KMS-11 (cell line): ENCODE results near the gene CDC42BPB.

Experiments used
- H2AFZ ChIP-seq: fragments of 200-600 bp; sonication (generic); 2 replicates; pipeline ENCODE4 v1.6.1; 2016; ENCODE audit warnings: antibody characterized with exemption, mixed run types, low read depth
- H3K27ac ChIP-seq: fragments of 200-600 bp; sonication (generic); 2 replicates; pipeline ENCODE4 v1.6.1; 2016; ENCODE audit warnings: mild to moderate bottlenecking, mixed run types
- H3K27me3 ChIP-seq: fragments of 200-600 bp; sonication (generic); 2 replicates; pipeline ENCODE4 v1.6.1; 2017; ENCODE audit warnings: mild to moderate bottlenecking, low read depth, mixed run types, moderate library complexity; ENCODE audit not compliant: insufficient read depth
- H3K36me3 ChIP-seq: fragments of 200-600 bp; sonication (generic); 2 replicates; pipeline ENCODE4 v1.6.1; 2017; ENCODE audit warnings: mild to moderate bottlenecking, mixed run types; ENCODE audit not compliant: insufficient read depth
- H3K4me1 ChIP-seq: fragments of 200-600 bp; sonication (generic); 2 replicates; pipeline ENCODE4 v1.6.1; 2016; ENCODE audit warnings: mild to moderate bottlenecking, low read depth, mixed run types; ENCODE audit not compliant: poor library complexity, severe bottlenecking
- H3K4me2 ChIP-seq: fragments of 200-600 bp; sonication (generic); 2 replicates; pipeline ENCODE4 v1.7.0; 2016; ENCODE audit warnings: mild to moderate bottlenecking, mixed run types
- H3K4me3 ChIP-seq: fragments of 200-600 bp; sonication (generic); IDR thresholded peaks from 2 replicates; pipeline ENCODE4 v1.6.1; 2017; ENCODE audit warnings: low read depth, low read length, mixed read lengths; ENCODE audit not compliant: insufficient read depth
- H3K79me2 ChIP-seq: fragments of 200-600 bp; sonication (generic); 2 replicates; pipeline ENCODE4 v1.6.1; 2016; ENCODE audit warnings: low read depth, mixed run types; ENCODE audit not compliant: insufficient read depth
- H3K9ac ChIP-seq: fragments of 200-600 bp; sonication (generic); 2 replicates; pipeline ENCODE4 v1.6.1; 2016; ENCODE audit warnings: mild to moderate bottlenecking, mixed run types
- H4K20me1 ChIP-seq: fragments of 200-600 bp; sonication (generic); 2 replicates; pipeline ENCODE4 v1.6.1; 2016; ENCODE audit warnings: mild to moderate bottlenecking, mixed run types; ENCODE audit not compliant: insufficient read depth
- CTCF ChIP-seq: fragments of 200-600 bp; sonication (generic); conservative IDR thresholded peaks from 2 replicates; pipeline ENCODE4 v1.6.1; 2017; ENCODE audit warnings: low read depth, mild to moderate bottlenecking, antibody characterized with exemption, low read length, moderate library complexity, mixed read lengths

CDC42BPB gene

GRCh38 chr14:103001226-103001625 is 56.1 kb downstream of the CDC42BPB start:
- H3K27me3 ChIP-seq: no peaks in the 10 kb centered on the region
- H3K36me3 ChIP-seq: no peaks in the 10 kb centered on the region
- H3K4me3 ChIP-seq: no peak overlapping the region
- no peak for TF ChIP-seq CTCF
- no peaks in the 10 kb centered on the region for H4K20me1 ChIP-seq
- H3K27ac ChIP-seq: no peak overlapping the region
- no peak overlapping the region for H2AFZ ChIP-seq
- no peak overlapping the region for H3K9ac ChIP-seq
- no peaks in the 10 kb centered on the region for H3K79me2 ChIP-seq
- no peaks in the 10 kb centered on the region for H3K4me1 ChIP-seq
- no peak overlapping the region for H3K4me2 ChIP-seq

- H3K79me2 ChIP-seq: no peaks in the 10 kb centered on the region
- no peaks in the 10 kb centered on the region for H3K27me3 ChIP-seq
- H4K20me1 ChIP-seq: no peaks in the 10 kb centered on the region
- no peak overlapping the region for H2AFZ ChIP-seq
- H3K4me2 ChIP-seq: no peak overlapping the region
- no peak for TF ChIP-seq CTCF
- H3K4me3 ChIP-seq: no peak overlapping the region
- H3K4me1 ChIP-seq: no peaks in the 10 kb centered on the region
- no peaks in the 10 kb centered on the region for H3K36me3 ChIP-seq
- H3K27ac ChIP-seq: no peak overlapping the region
- H3K9ac ChIP-seq: no peak overlapping the region
Measured at GRCh38 chr14:103000291-103000921, 56.9 kb downstream of the CDC42BPB start.

- Histone ChIP-seq H3K27me3 (no peaks in the 10 kb centered on the region), H3K4me3 (no peak overlapping the region), H3K4me1 (no peaks in the 10 kb centered on the region), H3K4me2 (no peak overlapping the region), H3K36me3 (no peaks in the 10 kb centered on the region), H3K27ac (no peak overlapping the region), H4K20me1 (no peaks in the 10 kb centered on the region), H3K79me2 (no peaks in the 10 kb centered on the region), H3K9ac (no peak overlapping the region), H2AFZ (no peak overlapping the region)
- TF ChIP-seq CTCF: no peak
Measured at GRCh38 chr14:102999227-102999895, 58.0 kb downstream of the CDC42BPB start.

GRCh38 chr14:102998393-102998792 is 59.0 kb downstream of the CDC42BPB start:
- Histone ChIP-seq H3K36me3 (no peaks in the 10 kb centered on the region), H3K4me3 (no peak overlapping the region), H3K79me2 (no peaks in the 10 kb centered on the region), H3K4me2 (no peak overlapping the region), H3K4me1 (no peaks in the 10 kb centered on the region), H3K27ac (no peak overlapping the region), H4K20me1 (no peaks in the 10 kb centered on the region), H3K9ac (no peak overlapping the region), H3K27me3 (no peaks in the 10 kb centered on the region), H2AFZ (no peak overlapping the region)
- TF ChIP-seq CTCF: no peak
